Measurements from ENCODE around the gene ELL.
A peak's percentile ranks its signal among the peaks of the same experiment; 100 is the strongest.

The ELL gene
- long read RNA-seq, full-length matches to known transcripts, result 41 of 48 reads
- long read RNA-seq, partial matches to known transcripts, result 1 of 48 reads
- long read RNA-seq, other reads (novel, unspliced or antisense), result 6 of 48 reads

- Histone ChIP-seq H3K4me3 (replicated peaks; ENCODE audit: insufficient read depth, low read length) (peak within 1 kb of the TSS; percentile 94), H3K27me3 (ENCODE audit: insufficient read depth, poor library complexity, severe bottlenecking) (no peaks in the 10 kb centered on the region), H3K27ac (replicated peaks) (peak within 1 kb of the TSS; percentile 84)
- DNase-seq (ENCODE audit: low read depth in 1 of 2, low spot score in 1 of 2), result no peak
- peak; percentile 37 for TF ChIP-seq REST (IDR thresholded peaks at IDR 0.05; ENCODE audit: insufficient replicate concordance, low read depth)
- no peak for TF ChIP-seq CTCF (IDR thresholded peaks at IDR 0.05; ENCODE audit: insufficient read depth, low read length)
- no peak for TF ChIP-seq SPI1 (IDR thresholded peaks at IDR 0.05; ENCODE audit: borderline replicate concordance, low read depth)
- peak; percentile 87 for TF ChIP-seq POLR2AphosphoS5 (IDR thresholded peaks at IDR 0.05; ENCODE audit: low read depth)
- TF ChIP-seq GABPA (IDR thresholded peaks at IDR 0.05; ENCODE audit: low read depth), result no peak
These were observed at the start of gene ELL for GRCh38 chr19:18521692-18522123. Gene ELL (minus strand): TSS chr19:18522070. CDS start chr19:18522055, 15 bp downstream.

- TF ChIP-seq SPI1 (IDR thresholded peaks at IDR 0.05; ENCODE audit: borderline replicate concordance, low read depth) (no peak), POLR2AphosphoS5 (IDR thresholded peaks at IDR 0.05; ENCODE audit: low read depth) (no peak), GABPA (IDR thresholded peaks at IDR 0.05; ENCODE audit: low read depth) (no peak), REST (IDR thresholded peaks at IDR 0.05; ENCODE audit: insufficient replicate concordance, low read depth) (no peak), CTCF (IDR thresholded peaks at IDR 0.05; ENCODE audit: insufficient read depth, low read length) (no peak)
- H3K27ac ChIP-seq (replicated peaks), result no peak overlapping the region
- no peak for DNase-seq (ENCODE audit: low read depth in 1 of 2, low spot score in 1 of 2)
These were observed 46.5 kb upstream of the ELL start for GRCh38 chr19:18568367-18568766.

GRCh38 chr19:18566953-18567352, 45.1 kb upstream of the ELL start:
- DNase-seq (ENCODE audit: low read depth in 1 of 2, low spot score in 1 of 2), result no peak
- no peak overlapping the region for H3K4me3 ChIP-seq (replicated peaks; ENCODE audit: insufficient read depth, low read length)
- no peaks in the 10 kb centered on the region for H3K27me3 ChIP-seq (ENCODE audit: insufficient read depth, poor library complexity, severe bottlenecking)
- TF ChIP-seq GABPA (IDR thresholded peaks at IDR 0.05; ENCODE audit: low read depth), result no peak
- TF ChIP-seq SPI1 (IDR thresholded peaks at IDR 0.05; ENCODE audit: borderline replicate concordance, low read depth), result no peak
- no peak for TF ChIP-seq REST (IDR thresholded peaks at IDR 0.05; ENCODE audit: insufficient replicate concordance, low read depth)
- TF ChIP-seq CTCF (IDR thresholded peaks at IDR 0.05; ENCODE audit: insufficient read depth, low read length), result no peak
- TF ChIP-seq POLR2AphosphoS5 (IDR thresholded peaks at IDR 0.05; ENCODE audit: low read depth), result no peak
- no peak overlapping the region for H3K27ac ChIP-seq (replicated peaks)

More at GRCh38 chr19:18568367-18568766, 46.5 kb upstream of the ELL start:
- no peak overlapping the region for H3K4me3 ChIP-seq (replicated peaks; ENCODE audit: insufficient read depth, low read length)
- no peaks in the 10 kb centered on the region for H3K27me3 ChIP-seq (ENCODE audit: insufficient read depth, poor library complexity, severe bottlenecking)

Data from HL-60 (cell line).